GM12892 (cell line): Measurements from ENCODE around the gene NFATC1.

ENCODE experiments used
- DNase-seq: peaks from one replicate; pipeline ENCODE4 v3.0.0; 2011; ENCODE audit not compliant: insufficient read length
- FAIRE-seq: peaks from 2 replicates; lab custom pipeline; 2011; peaks lifted over from hg19 to GRCh38; lab: Jason Lieb, UNC
- POLR2A ChIP-seq: IDR thresholded peaks from 2 replicates; pipeline ENCODE4 v1.6.1; 2011; ENCODE audit warnings: low read depth, low read length, control low read depth
- POLR2AphosphoS5 ChIP-seq: IDR thresholded peaks from 2 replicates; pipeline ENCODE4 v1.6.1; 2011; ENCODE audit warnings: low read depth, low read length, control low read depth
- TAF1 ChIP-seq: IDR thresholded peaks from 2 replicates; pipeline ENCODE4 v1.6.1; 2011; ENCODE audit warnings: low read depth, mild to moderate bottlenecking, control low read depth, low read length, borderline replicate concordance

The NFATC1 gene

GRCh38 chr18:79521416-79522205, 125.9 kb downstream of the NFATC1 start:
- peak; percentile 78 for FAIRE-seq
- TF ChIP-seq POLR2A (no peak), TAF1 (no peak), POLR2AphosphoS5 (no peak)

GRCh38 chr18:79522451-79523205, 126.9 kb downstream of the NFATC1 start:
- no peak for TF ChIP-seq POLR2A
- TF ChIP-seq TAF1, result no peak
- TF ChIP-seq POLR2AphosphoS5, result no peak
- FAIRE-seq, result peak; percentile 63
- no peak for DNase-seq

More at GRCh38 chr18:79521416-79522205, 125.9 kb downstream of the NFATC1 start:
- DNase-seq, result no peak

- no peak for TF ChIP-seq POLR2AphosphoS5
- no peak for TF ChIP-seq POLR2A
- no peak for TF ChIP-seq TAF1
- DNase-seq, result no peak
- FAIRE-seq, result peak; percentile 17
Measured at GRCh38 chr18:79523206-79523735, 127.5 kb downstream of the NFATC1 start.

GRCh38 chr18:79523736-79524180, 128.0 kb downstream of the NFATC1 start:
- DNase-seq, result peak; percentile 53
- FAIRE-seq, result peak; percentile 74
- TF ChIP-seq TAF1 (no peak), POLR2A (no peak), POLR2AphosphoS5 (no peak)

GRCh38 chr18:79524181-79525078, 128.7 kb downstream of the NFATC1 start:
- FAIRE-seq (no peak), DNase-seq (peak; percentile 56)
- TF ChIP-seq POLR2AphosphoS5 (0 out of 2 replicates have a peak, but pooled peaks have one; percentile 25), TAF1 (no peak)

- DNase-seq, result no peak
- TF ChIP-seq POLR2AphosphoS5 (no peak), POLR2A (no peak), TAF1 (no peak)
- no peak for FAIRE-seq
Measured at GRCh38 chr18:79525556-79526467, 130.1 kb downstream of the NFATC1 start.

GRCh38 chr18:79526468-79527460, 131.0 kb downstream of the NFATC1 start:
- TF ChIP-seq POLR2A (no peak), TAF1 (no peak), POLR2AphosphoS5 (no peak)
- DNase-seq (no peak), FAIRE-seq (no peak)

- TF ChIP-seq TAF1, result no peak
- no peak for TF ChIP-seq POLR2A
- TF ChIP-seq POLR2AphosphoS5, result no peak
- no peak for DNase-seq
- FAIRE-seq, result no peak
Measured at GRCh38 chr18:79527656-79528315, 132.1 kb downstream of the NFATC1 start.

- DNase-seq, result no peak
- TF ChIP-seq POLR2A, result no peak
- FAIRE-seq, result no peak
Measured at GRCh38 chr18:79528316-79528695, 132.6 kb downstream of the NFATC1 start.
